Thyroid gland (tissue), 4 donors: ENCODE measurements around the gene TGFBR1. TPM values are rescaled to one million over a fixed set of nuclear protein-coding genes. Genes with fewer than 3 reads are reported as not detected.

ENCODE experiments used
- DNase-seq, 2 donors: peaks; one replicate each; pipeline ENCODE4 v3.0.0-alpha.2; 2019
- H3K27ac ChIP-seq, 3 donors: fragments of 200-600 bp; sonication (generic); 1 replicate in 2 of 3; 2 replicates in 1 of 3; pipeline ENCODE4 v1.5.1; 2016 to 2019; ENCODE audit warnings: mild to moderate bottlenecking in 1 of 3, moderate library complexity in 1 of 3
- H3K27me3 ChIP-seq: fragments of 200-600 bp; sonication (generic); one replicate; pipeline ENCODE4 v1.5.1; 2019
- H3K36me3 ChIP-seq, 2 donors: fragments of 200-600 bp; sonication (generic); one replicate each; pipeline ENCODE4 v1.5.1; 2016 to 2019
- H3K4me1 ChIP-seq, 2 donors: fragments of 200-600 bp; sonication (generic); one replicate each; pipeline ENCODE4 v1.5.1; 2017 to 2019
- H3K4me3 ChIP-seq, 3 donors: fragments of 200-600 bp; sonication (generic); replicated peaks in 1 of 3; 1 replicate in 2 of 3; 2 replicates in 1 of 3; pipeline ENCODE4 v1.5.1; 2016; ENCODE audit warnings: mild to moderate bottlenecking in 1 of 3
- H3K9me3 ChIP-seq: fragments of 200-600 bp; sonication (generic); one replicate; pipeline ENCODE4 v1.5.1; 2017
- POLR2A ChIP-seq, 2 donors: fragments of 450-650 bp; IDR thresholded peaks; one replicate each; pipeline ENCODE4 v1.6.1; 2017; ENCODE audit warnings: antibody characterized with exemption in 2 of 2, mild to moderate bottlenecking in 2 of 2, moderate library complexity in 1 of 2
- WGBS, 2 donors: methylation state at CpG; one replicate each; pipeline ENCODE4 v1.1.5; 2017; 5-methylcytosine and 5-hydroxymethylcytosine counted together
- intact Hi-C: fragments of 100-400 bp; cut with DNase I; formaldehyde crosslinking; loops from one replicate; pipeline ENCODE4 v1.15.1; 2023
- total RNA-seq, 4 donors: library from RNA; depleted of rRNA; stranded (reverse); fragments of >200 nt; gene quantifications; one replicate each; pipeline ENCODE4 v1.2.3, GENCODE V29; 2016
- TF ChIP-seq, protein P1 (sequence below), 6 experiments: fragments of 200-600 bp in 3 of 6; fragments of 450-650 bp in 3 of 6; sonication (generic) in 3 of 6; IDR thresholded peaks; one replicate each; pipeline ENCODE4 v1.5.1; 2016 to 2019; ENCODE audit warnings: antibody characterized with exemption in 6 of 6, mild to moderate bottlenecking in 2 of 6, inconsistent platforms in 1 of 6, moderate library complexity in 1 of 6

Gene TGFBR1
- total RNA-seq, 4 donors from 2014 or later, result 18.6 to 36.7 (median 28.5) TPM

DNA sequence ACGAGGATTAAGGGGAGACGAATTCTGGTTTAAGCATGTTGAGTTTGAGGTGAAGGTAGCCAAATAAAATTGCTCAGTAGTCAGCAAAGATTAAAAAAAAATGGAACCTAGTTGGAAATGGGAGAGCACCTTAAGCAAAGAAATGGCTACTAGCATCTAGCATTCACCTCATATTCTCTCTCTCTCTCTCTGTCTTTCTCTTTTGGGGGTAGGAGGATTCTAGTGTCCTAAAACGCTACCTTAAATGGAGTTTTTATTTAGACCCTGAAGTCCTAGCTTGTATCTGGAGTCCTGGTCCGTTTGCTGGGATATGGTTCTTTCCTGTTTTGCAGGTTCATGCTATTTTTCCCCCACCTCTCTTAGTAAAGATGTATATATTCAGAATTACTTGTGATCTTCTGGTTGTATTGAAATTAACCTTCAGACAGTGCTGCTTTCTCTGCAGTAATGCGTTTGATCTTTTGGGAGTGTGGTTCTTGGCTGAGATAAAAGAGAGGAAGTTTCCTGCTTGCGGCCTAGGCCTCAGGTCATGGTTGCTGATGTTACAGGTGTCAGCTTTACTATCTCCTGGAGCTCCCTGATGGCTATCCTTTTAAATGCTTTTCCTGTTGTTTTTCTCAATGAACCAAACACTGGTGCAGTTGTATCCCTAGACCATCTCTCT, 8.0 kb downstream of the TGFBR1 start:
- Histone ChIP-seq H3K27ac (no peak overlapping the region), H3K36me3 (no peaks in the 10 kb centered on the region), H3K4me3 (no peak overlapping the region), H3K27me3 (no peaks in the 10 kb centered on the region), H3K9me3 (no peaks in the 10 kb centered on the region), H3K4me1 (peaks cover 9% of the 10 kb centered on the region in 2 donors)
- TF ChIP-seq, protein P1, sequence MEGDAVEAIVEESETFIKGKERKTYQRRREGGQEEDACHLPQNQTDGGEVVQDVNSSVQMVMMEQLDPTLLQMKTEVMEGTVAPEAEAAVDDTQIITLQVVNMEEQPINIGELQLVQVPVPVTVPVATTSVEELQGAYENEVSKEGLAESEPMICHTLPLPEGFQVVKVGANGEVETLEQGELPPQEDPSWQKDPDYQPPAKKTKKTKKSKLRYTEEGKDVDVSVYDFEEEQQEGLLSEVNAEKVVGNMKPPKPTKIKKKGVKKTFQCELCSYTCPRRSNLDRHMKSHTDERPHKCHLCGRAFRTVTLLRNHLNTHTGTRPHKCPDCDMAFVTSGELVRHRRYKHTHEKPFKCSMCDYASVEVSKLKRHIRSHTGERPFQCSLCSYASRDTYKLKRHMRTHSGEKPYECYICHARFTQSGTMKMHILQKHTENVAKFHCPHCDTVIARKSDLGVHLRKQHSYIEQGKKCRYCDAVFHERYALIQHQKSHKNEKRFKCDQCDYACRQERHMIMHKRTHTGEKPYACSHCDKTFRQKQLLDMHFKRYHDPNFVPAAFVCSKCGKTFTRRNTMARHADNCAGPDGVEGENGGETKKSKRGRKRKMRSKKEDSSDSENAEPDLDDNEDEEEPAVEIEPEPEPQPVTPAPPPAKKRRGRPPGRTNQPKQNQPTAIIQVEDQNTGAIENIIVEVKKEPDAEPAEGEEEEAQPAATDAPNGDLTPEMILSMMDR (IDR thresholded peaks at IDR 0.05), result no peak
- no peak for TF ChIP-seq POLR2A (IDR thresholded peaks at IDR 0.05)
- 84 to 91% methylated on average over 6 of the region's 6 CpGs for WGBS, 2 donors
- DNase-seq, result no peak
- intact Hi-C loops, result no loop called here

DNA sequence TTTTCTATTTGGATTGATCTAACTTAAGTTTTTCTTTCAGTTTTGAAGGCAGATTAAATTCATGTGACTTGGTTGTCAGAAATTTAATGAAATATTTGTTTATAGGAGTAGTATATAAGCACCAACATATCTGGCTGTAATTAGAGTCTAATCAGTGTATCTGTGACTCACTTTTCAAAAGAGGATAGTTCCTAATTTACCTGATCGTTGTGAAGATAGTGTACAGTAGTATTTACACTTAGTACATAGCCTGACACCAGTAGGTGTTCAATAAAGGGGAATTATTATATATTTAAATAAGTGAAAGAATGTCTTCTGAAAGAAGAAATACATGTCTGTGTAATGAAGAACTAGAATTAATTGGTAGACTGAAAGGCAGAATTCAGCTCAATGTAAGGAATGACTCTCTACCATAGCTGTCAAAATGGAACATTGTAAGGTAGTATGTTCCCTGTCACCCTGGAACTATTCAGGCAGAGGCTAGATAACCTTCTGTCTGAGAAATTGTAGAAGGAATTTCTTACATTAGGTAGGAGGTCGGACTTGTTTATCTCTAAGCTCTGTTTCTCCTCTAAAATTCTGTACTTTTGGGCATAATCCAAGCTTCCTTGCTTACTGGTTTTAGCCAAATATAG, 8.6 kb downstream of the TGFBR1 start:
- H3K36me3 ChIP-seq, result no peaks in the 10 kb centered on the region
- TF ChIP-seq POLR2A (IDR thresholded peaks at IDR 0.05), result no peak
- TF ChIP-seq, protein P1 (IDR thresholded peaks at IDR 0.05), result no peak
- DNase-seq, result no peak
- no peak overlapping the region for H3K4me3 ChIP-seq
- H3K27me3 ChIP-seq, result no peaks in the 10 kb centered on the region
- no peaks in the 10 kb centered on the region for H3K9me3 ChIP-seq
- WGBS, 2 donors, result 87% methylated on average over 2 of the region's 2 CpGs
- H3K27ac ChIP-seq, result no peak overlapping the region
- intact Hi-C loops, result no loop called here
- peaks cover 4 to 9% of the 10 kb centered on the region in 2 donors for H3K4me1 ChIP-seq

GRCh38 chr9:99114049-99114440, 9.1 kb downstream of the TGFBR1 start:
- Histone ChIP-seq H3K4me1 (peaks cover 4 to 9% of the 10 kb centered on the region in 2 donors), H3K27ac (no peak overlapping the region), H3K27me3 (no peaks in the 10 kb centered on the region), H3K9me3 (no peaks in the 10 kb centered on the region), H3K4me3 (no peak overlapping the region), H3K36me3 (no peaks in the 10 kb centered on the region)
- DNase-seq, result no peak
- WGBS, 2 donors, result 73 to 87% methylated on average over 3 of the region's 3 CpGs
- no peak for TF ChIP-seq POLR2A (IDR thresholded peaks at IDR 0.05)
- TF ChIP-seq, protein P1 (IDR thresholded peaks at IDR 0.05), result no peak
- intact Hi-C loops, result no loop called here

- TF ChIP-seq, protein P1 (IDR thresholded peaks at IDR 0.05), result no peak
- TF ChIP-seq POLR2A (IDR thresholded peaks at IDR 0.05), result no peak
- 87% methylated on average over 6 of the region's 6 CpGs for WGBS, 2 donors
- no peaks in the 10 kb centered on the region for H3K27me3 ChIP-seq
- no peaks in the 10 kb centered on the region for H3K36me3 ChIP-seq
- intact Hi-C loops, result no loop called here
- H3K9me3 ChIP-seq, result no peaks in the 10 kb centered on the region
- H3K27ac ChIP-seq, result no peak overlapping the region
- no peak for DNase-seq
- H3K4me1 ChIP-seq, result peaks cover 4 to 9% of the 10 kb centered on the region in 2 donors
- H3K4me3 ChIP-seq, result no peak overlapping the region
These were observed 10.1 kb downstream of the TGFBR1 start for GRCh38 chr9:99114846-99115500.

- Histone ChIP-seq H3K4me3 (no peak overlapping the region), H3K27ac (no peak overlapping the region), H3K9me3 (no peaks in the 10 kb centered on the region), H3K27me3 (no peaks in the 10 kb centered on the region), H3K36me3 (no peaks in the 10 kb centered on the region), H3K4me1 (peaks cover 4 to 9% of the 10 kb centered on the region in 2 donors)
- intact Hi-C loops, result no loop called here
- TF ChIP-seq POLR2A (IDR thresholded peaks at IDR 0.05), result no peak
- TF ChIP-seq, protein P1 (IDR thresholded peaks at IDR 0.05), result no peak
- no peak for DNase-seq
- WGBS, 2 donors, result 74% methylated on average over 3 of the region's 3 CpGs
These were observed 11.1 kb downstream of the TGFBR1 start for GRCh38 chr9:99116003-99116411.
